PC-3 (cell line): ENCODE measurements around the gene SPACDR. TPM values are rescaled to one million over a fixed set of nuclear protein-coding genes. Genes with fewer than 3 reads are reported as not detected.

Experiments
- ATAC-seq: fragments of 200-7000 bp; cut with Tn5 transposase; 2 replicates; pipeline ENCODE4 v1.9.1; 2020; ENCODE audit warnings: mild to moderate bottlenecking, moderate library complexity
- BruUV-seq: library from RNA; stranded (reverse); fragments of 400-500 nt; replicated peaks from 2 replicates; lab custom pipeline; 2021; lab: Mats Ljungman, UMichigan
- CTCF ChIA-PET: fragments of 300-600 bp; sonication (Branson Sonifier 250); formaldehyde crosslinking; loops from one replicate; lab custom pipeline; 2022; ENCODE audit warnings: antibody characterized with exemption; lab: Charles Lee
- POLR2A ChIA-PET: fragments of 300-600 bp; sonication (Branson Sonifier 250); formaldehyde crosslinking; loops from one replicate; lab custom pipeline; 2022; ENCODE audit warnings: antibody characterized with exemption; ENCODE audit not compliant: unreplicated experiment; lab: Charles Lee
- DNase-seq: peaks from one replicate; pipeline ENCODE4 v3.0.0-alpha.2; 2015
- H2AFZ ChIP-seq: fragments of 300-600 bp; sonication (generic); 2 replicates; pipeline ENCODE4 v1.6.0; 2016; ENCODE audit warnings: antibody characterized with exemption, low read length
- H3F3A ChIP-seq: fragments of 300-600 bp; sonication (generic); one replicate; pipeline ENCODE4 v1.6.0; 2017; ENCODE audit warnings: antibody characterized with exemption, low read length, control low read depth, mild to moderate bottlenecking; ENCODE audit not compliant: unreplicated experiment
- H3K27ac ChIP-seq: fragments of 300-600 bp; sonication (generic); 2 replicates; pipeline ENCODE4 v1.5.1; 2016; ENCODE audit warnings: mild to moderate bottlenecking, low read length
- H3K27me3 ChIP-seq: fragments of 300-600 bp; sonication (generic); 2 replicates; pipeline ENCODE4 v1.6.1; 2016; ENCODE audit warnings: low read length, mixed read lengths
- H3K36me3 ChIP-seq: fragments of 300-600 bp; sonication (generic); 2 replicates; pipeline ENCODE4 v1.6.1; 2016; ENCODE audit warnings: low read depth, mixed run types, low read length, mixed read lengths
- H3K4me1 ChIP-seq: fragments of 300-600 bp; sonication (generic); 2 replicates; pipeline ENCODE4 v1.5.1; 2016; ENCODE audit warnings: low read length; ENCODE audit not compliant: insufficient read depth
- H3K4me2 ChIP-seq: fragments of 300-600 bp; sonication (generic); 2 replicates; pipeline ENCODE4 v1.6.0; 2016; ENCODE audit warnings: low read length
- H3K4me3 ChIP-seq: fragments of 300-600 bp; sonication (generic); 2 replicates; pipeline ENCODE4 v1.5.1; 2016; ENCODE audit warnings: mild to moderate bottlenecking, low read length, mixed read lengths
- H3K79me2 ChIP-seq: fragments of 300-600 bp; sonication (generic); 2 replicates; pipeline ENCODE4 v1.6.1; 2017; ENCODE audit warnings: low read length, mixed read lengths
- H3K9ac ChIP-seq: fragments of 300-600 bp; sonication (generic); 2 replicates; pipeline ENCODE4 v1.6.0; 2016; ENCODE audit warnings: mild to moderate bottlenecking, low read length
- H3K9me2 ChIP-seq: fragments of 300-600 bp; sonication (generic); replicated peaks from 2 replicates; pipeline ENCODE4 v1.6.1; 2016; ENCODE audit warnings: mixed run types, low read length, mixed read lengths
- H3K9me3 ChIP-seq: fragments of 300-600 bp; sonication (generic); 2 replicates; pipeline ENCODE4 v1.6.1; 2016; ENCODE audit warnings: low read length, mixed read lengths
- H4K20me1 ChIP-seq: fragments of 300-600 bp; sonication (generic); 2 replicates; pipeline ENCODE4 v1.6.1; 2016; ENCODE audit warnings: low read length, mixed read lengths
- EZH2 ChIP-seq: fragments of 300-600 bp; sonication (generic); IDR thresholded peaks from one replicate; pipeline ENCODE4 v1.6.1; 2017; ENCODE audit warnings: antibody characterized with exemption, mild to moderate bottlenecking, low read length; ENCODE audit not compliant: unreplicated experiment
- EZH2phosphoT487 ChIP-seq: fragments of 300-600 bp; sonication (generic); IDR thresholded peaks from 2 replicates; pipeline ENCODE4 v1.6.1; 2018; ENCODE audit warnings: mild to moderate bottlenecking, antibody characterized with exemption, low read length, borderline replicate concordance
- intact Hi-C: fragments of 100-400 bp; cut with micrococcal nuclease; formaldehyde crosslinking; loops from 2 replicates; pipeline ENCODE4 v1.9.0; 2023
- total RNA-seq: library from RNA; depleted of rRNA; stranded (reverse); fragments of >200 nt; gene quantifications from 2 replicates; pipeline ENCODE4 v1.2.3, GENCODE V29; 2014
- TF ChIP-seq, protein P1 (sequence below): fragments of 300-600 bp; sonication (generic); conservative IDR thresholded peaks from 2 replicates; pipeline ENCODE4 v1.5.1; 2017; ENCODE audit warnings: antibody characterized with exemption, low read depth, mild to moderate bottlenecking, low read length

SPACDR gene
- total RNA-seq, 1 experiment from 2014 or later: 0.11 TPM

- Histone ChIP-seq H3F3A (no peaks in the 10 kb centered on the region), H3K27ac (no peak overlapping the region), H3K79me2 (peaks cover 11% of the 10 kb centered on the region), H3K4me2 (no peak overlapping the region), H3K27me3 (no peaks in the 10 kb centered on the region), H3K4me3 (no peak overlapping the region), H3K4me1 (peaks cover under 1% of the 10 kb centered on the region), H4K20me1 (no peaks in the 10 kb centered on the region), H3K9me2 (no peaks in the 10 kb centered on the region), H3K9me3 (no peaks in the 10 kb centered on the region), H3K9ac (no peak overlapping the region), H3K36me3 (no peaks in the 10 kb centered on the region), H2AFZ (no peak overlapping the region)
- POLR2A ChIA-PET: no interaction called here
- TF ChIP-seq, protein P1, sequence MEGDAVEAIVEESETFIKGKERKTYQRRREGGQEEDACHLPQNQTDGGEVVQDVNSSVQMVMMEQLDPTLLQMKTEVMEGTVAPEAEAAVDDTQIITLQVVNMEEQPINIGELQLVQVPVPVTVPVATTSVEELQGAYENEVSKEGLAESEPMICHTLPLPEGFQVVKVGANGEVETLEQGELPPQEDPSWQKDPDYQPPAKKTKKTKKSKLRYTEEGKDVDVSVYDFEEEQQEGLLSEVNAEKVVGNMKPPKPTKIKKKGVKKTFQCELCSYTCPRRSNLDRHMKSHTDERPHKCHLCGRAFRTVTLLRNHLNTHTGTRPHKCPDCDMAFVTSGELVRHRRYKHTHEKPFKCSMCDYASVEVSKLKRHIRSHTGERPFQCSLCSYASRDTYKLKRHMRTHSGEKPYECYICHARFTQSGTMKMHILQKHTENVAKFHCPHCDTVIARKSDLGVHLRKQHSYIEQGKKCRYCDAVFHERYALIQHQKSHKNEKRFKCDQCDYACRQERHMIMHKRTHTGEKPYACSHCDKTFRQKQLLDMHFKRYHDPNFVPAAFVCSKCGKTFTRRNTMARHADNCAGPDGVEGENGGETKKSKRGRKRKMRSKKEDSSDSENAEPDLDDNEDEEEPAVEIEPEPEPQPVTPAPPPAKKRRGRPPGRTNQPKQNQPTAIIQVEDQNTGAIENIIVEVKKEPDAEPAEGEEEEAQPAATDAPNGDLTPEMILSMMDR: no peak
- no peak for TF ChIP-seq EZH2phosphoT487
- no peak for DNase-seq
- intact Hi-C loops: no loop called here
- CTCF ChIA-PET: no interaction called here
- no TSS peak for BruUV-seq
- no peak for ATAC-seq
These were observed 38.7 kb downstream of the SPACDR start for GRCh38 chr7:100425347-100425746.

GRCh38 chr7:100423315-100423714 lies 40.7 kb downstream of the SPACDR start:
- ChIA-PET POLR2A (no interaction called here), CTCF (no interaction called here)

DNA sequence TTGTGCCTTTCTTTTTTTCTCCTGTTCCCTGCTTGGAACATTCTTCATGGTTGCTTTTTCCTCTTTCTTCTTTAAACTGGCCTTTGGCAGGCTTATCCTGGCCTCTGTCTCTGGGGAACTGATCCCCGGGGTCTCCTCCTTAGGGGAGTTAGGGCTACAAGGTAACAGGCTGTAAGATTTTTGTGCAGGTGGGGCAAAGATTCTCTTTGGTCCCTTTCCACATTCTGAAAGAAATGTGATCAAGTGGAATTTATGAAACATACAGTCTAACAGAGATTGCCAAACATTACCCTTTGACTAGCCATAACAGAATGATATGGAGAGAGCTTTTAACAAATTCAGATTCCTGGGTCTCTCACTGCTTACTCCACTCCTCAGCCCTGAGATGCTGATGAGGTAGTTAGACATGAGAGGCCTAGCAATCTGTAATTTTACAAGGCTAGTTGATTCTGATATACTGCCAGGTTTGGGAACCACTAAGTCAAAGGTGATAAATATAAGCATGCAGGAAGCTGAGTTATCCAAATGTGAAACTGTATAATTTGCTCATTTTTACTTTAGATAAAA lies 44.3 kb downstream of the SPACDR start:
- ChIA-PET POLR2A (no interaction called here), CTCF (no interaction called here)
- no peaks in the 10 kb centered on the region for H3K79me2 ChIP-seq
- no peaks in the 10 kb centered on the region for H3K4me1 ChIP-seq
- no peaks in the 10 kb centered on the region for H3K9me3 ChIP-seq
- no peak overlapping the region for H3K4me2 ChIP-seq
- no peaks in the 10 kb centered on the region for H4K20me1 ChIP-seq
- H3K4me3 ChIP-seq: no peak overlapping the region
- H3K9ac ChIP-seq: no peak overlapping the region
- ATAC-seq: no peak
- no peak for DNase-seq
- H3K27me3 ChIP-seq: no peaks in the 10 kb centered on the region
- no peak overlapping the region for H3K27ac ChIP-seq
- no peaks in the 10 kb centered on the region for H3K9me2 ChIP-seq
- intact Hi-C loops: no loop called here
- TF ChIP-seq EZH2phosphoT487: no peak
- no peak for TF ChIP-seq EZH2
- TF ChIP-seq, protein P1: no peak
- H3K36me3 ChIP-seq: no peaks in the 10 kb centered on the region
- no peaks in the 10 kb centered on the region for H3F3A ChIP-seq
- no peak overlapping the region for H2AFZ ChIP-seq
- BruUV-seq: no TSS peak

More at GRCh38 chr7:100423315-100423714, 40.7 kb downstream of the SPACDR start:
- Histone ChIP-seq H3K27ac (no peak overlapping the region), H3K79me2 (no peaks in the 10 kb centered on the region), H4K20me1 (no peaks in the 10 kb centered on the region), H3K9me3 (no peaks in the 10 kb centered on the region), H3K4me3 (no peak overlapping the region), H3K4me1 (no peaks in the 10 kb centered on the region), H3K36me3 (no peaks in the 10 kb centered on the region), H3K4me2 (no peak overlapping the region), H3K27me3 (no peaks in the 10 kb centered on the region), H3K9me2 (no peaks in the 10 kb centered on the region), H3K9ac (no peak overlapping the region), H2AFZ (no peak overlapping the region), H3F3A (no peaks in the 10 kb centered on the region)
- no TSS peak for BruUV-seq
- ATAC-seq (no peak), DNase-seq (no peak)
- intact Hi-C loops: no loop called here
- TF ChIP-seq, protein P1: no peak
- no peak for TF ChIP-seq EZH2phosphoT487
- TF ChIP-seq EZH2: no peak
